Common myeloid progenitor, CD34-positive (primary cell): ENCODE data around the gene COL8A1. TPM values are rescaled to one million over a fixed set of nuclear protein-coding genes. Genes with fewer than 3 reads are reported as not detected.
"Not testable (repeated sequence)": the region's sequence is repeated elsewhere in the genome, so short reads cannot be mapped to it uniquely, and the experiment has no call there.

Experiments
- CTCF ChIA-PET: fragments of 350-600 bp; sonication (Branson Sonifier 250); formaldehyde crosslinking; loops from one replicate; lab custom pipeline; 2021; ENCODE audit warnings: antibody characterized with exemption; lab: Charles Lee
- POLR2A ChIA-PET: fragments of 350-600 bp; sonication (Branson Sonifier 250); formaldehyde crosslinking; loops from one replicate; lab custom pipeline; 2021; ENCODE audit warnings: antibody characterized with exemption; lab: Charles Lee
- DNase-seq, 3 donors: peaks; one replicate each; pipeline versions ENCODE4 v3.0.0 to v3.0.0-alpha.2; 2013
- H3K27ac ChIP-seq, 2 experiments: 1 replicate in 1 of 2; 2 replicates in 1 of 2; pipeline ENCODE4 v1.7.0; 2013; ENCODE audit warnings: inconsistent platforms in 2 of 2, low read length in 2 of 2, mild to moderate bottlenecking in 2 of 2, low read depth in 1 of 2, moderate library complexity in 1 of 2; ENCODE audit not compliant: severe bottlenecking in 2 of 2, insufficient read depth in 1 of 2, poor library complexity in 1 of 2
- H3K27me3 ChIP-seq, 5 experiments: replicated peaks in 2 of 5; 1 replicate in 3 of 5; 2 replicates in 2 of 5; pipeline versions ENCODE4 v1.6.1 to v1.7.0; 2013; ENCODE audit warnings: low read length in 4 of 5, mild to moderate bottlenecking in 2 of 5, moderate library complexity in 2 of 5, inconsistent platforms in 1 of 5; ENCODE audit not compliant: insufficient read depth in 5 of 5, control insufficient read depth in 4 of 5
- H3K36me3 ChIP-seq, 4 experiments: 1 replicate in 2 of 4; 2 replicates in 2 of 4; pipeline versions ENCODE4 v1.6.1 to v1.7.0; 2013; ENCODE audit warnings: low read length in 3 of 4, control low read depth in 1 of 4, mild to moderate bottlenecking in 1 of 4; ENCODE audit not compliant: control insufficient read depth in 4 of 4, insufficient read depth in 4 of 4
- H3K4me1 ChIP-seq, 4 experiments: 1 replicate in 3 of 4; 2 replicates in 1 of 4; pipeline versions ENCODE4 v1.6.1 to v1.7.1; 2013; ENCODE audit warnings: low read length in 3 of 4, mild to moderate bottlenecking in 3 of 4, control low read depth in 1 of 4, inconsistent platforms in 1 of 4, moderate library complexity in 1 of 4; ENCODE audit not compliant: control insufficient read depth in 4 of 4, insufficient read depth in 4 of 4; ENCODE audit errors: control extremely low read depth in 1 of 4
- H3K4me3 ChIP-seq, 7 experiments: 1 replicate in 4 of 7; 2 replicates in 3 of 7; pipeline versions ENCODE4 v1.5.1 to v1.7.0; 2013; ENCODE audit warnings: mild to moderate bottlenecking in 7 of 7, low read length in 6 of 7, moderate library complexity in 6 of 7, inconsistent platforms in 2 of 7, low read depth in 2 of 7, control low read depth in 1 of 7; ENCODE audit not compliant: insufficient read depth in 4 of 7, control insufficient read depth in 1 of 7; ENCODE audit errors: extremely low read depth in 1 of 7
- H3K9me3 ChIP-seq, 5 experiments: 1 replicate in 4 of 5; 2 replicates in 1 of 5; pipeline versions ENCODE4 v1.6.1 to v1.7.1; 2013; ENCODE audit warnings: low read length in 4 of 5, mild to moderate bottlenecking in 2 of 5, inconsistent platforms in 1 of 5, low read depth in 1 of 5, moderate library complexity in 1 of 5; ENCODE audit not compliant: control insufficient read depth in 4 of 5, insufficient read depth in 2 of 5; ENCODE audit errors: control extremely low read depth in 1 of 5
- WGBS: methylation state at CpG from one replicate; pipeline ENCODE4 v1.1.5; 2013; ENCODE audit not compliant: insufficient coverage; 5-methylcytosine and 5-hydroxymethylcytosine counted together
- polyA plus RNA-seq: library from polyadenylated mRNA; unstranded; fragments of 120-200 nt; gene quantifications from one replicate; pipeline ENCODE4 v1.2.1, GENCODE V29; 2013

COL8A1 gene
- not detected for polyA plus RNA-seq

DNA sequence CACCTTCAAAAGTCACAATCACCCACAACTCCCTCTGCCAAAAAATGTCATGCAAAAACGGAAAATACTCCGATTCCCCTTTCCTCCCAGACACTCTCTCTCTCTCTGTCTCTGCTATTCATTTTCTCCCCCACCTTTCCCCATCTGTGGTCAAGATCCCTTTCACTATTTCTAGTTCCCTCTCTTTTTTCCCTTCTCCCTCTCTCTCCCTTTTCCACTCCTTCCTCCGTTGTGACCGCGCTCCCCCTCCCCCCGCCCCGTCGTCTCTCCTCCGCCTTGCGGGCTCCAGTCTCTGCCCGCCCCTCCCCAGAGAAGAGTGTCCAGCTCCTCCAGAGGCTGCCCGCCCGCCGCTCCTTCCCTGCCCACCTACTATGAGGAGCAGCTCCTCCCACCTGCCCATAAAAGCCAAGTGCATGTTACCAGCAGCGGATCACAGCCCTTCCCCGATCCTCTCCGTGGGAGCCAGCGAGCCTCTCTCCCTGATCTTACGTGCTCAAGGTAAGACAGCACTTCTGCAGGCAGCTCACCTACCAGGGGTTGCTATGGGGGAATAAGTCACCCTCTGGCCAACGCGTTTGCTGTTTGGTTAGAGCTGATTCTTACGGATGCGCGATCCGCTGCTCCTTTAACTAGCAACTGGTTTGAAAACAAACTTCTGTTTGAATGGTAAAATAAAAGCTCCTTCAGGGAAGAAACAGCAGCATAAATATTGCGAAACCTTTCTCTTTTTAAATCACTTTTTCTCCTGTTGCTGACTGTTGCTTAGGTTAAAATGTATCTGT lies at the start of gene COL8A1:
COL8A1 (plus strand) TSS at position 428 of the 782 bp plus-strand sequence. CDS start 152,089 bp downstream, outside the sequence.
- no peaks in the 10 kb centered on the region for H3K36me3 ChIP-seq
- no peak within 1 kb of the TSS for H3K27ac ChIP-seq
- DNase-seq: peak in 2 of 3 donors; percentile 14 to 15
- WGBS: 2% methylated on average over 18 of the region's 26 CpGs
- ChIA-PET CTCF (interaction anchor here (0.7 to 1.0 kb wide), 2 partner anchors 27 to 120 kb away, joined by 3 to 4 read pairs; no protein-coding TSS in a partner anchor), POLR2A (no interaction called here)
- H3K4me1 ChIP-seq: peaks cover 7 to 14% (median 7%) of the 10 kb centered on the region in 4 experiments
- H3K27me3 ChIP-seq: peaks cover 20 to 87% (median 45%) of the 10 kb centered on the region in 5 experiments
- H3K9me3 ChIP-seq: peaks cover 0 to 1% (median 0%) of the 10 kb centered on the region in 5 experiments
- peak within 1 kb of the TSS in 6 of 7 experiments; percentile 6 to 49 (median 44) for H3K4me3 ChIP-seq

DNA sequence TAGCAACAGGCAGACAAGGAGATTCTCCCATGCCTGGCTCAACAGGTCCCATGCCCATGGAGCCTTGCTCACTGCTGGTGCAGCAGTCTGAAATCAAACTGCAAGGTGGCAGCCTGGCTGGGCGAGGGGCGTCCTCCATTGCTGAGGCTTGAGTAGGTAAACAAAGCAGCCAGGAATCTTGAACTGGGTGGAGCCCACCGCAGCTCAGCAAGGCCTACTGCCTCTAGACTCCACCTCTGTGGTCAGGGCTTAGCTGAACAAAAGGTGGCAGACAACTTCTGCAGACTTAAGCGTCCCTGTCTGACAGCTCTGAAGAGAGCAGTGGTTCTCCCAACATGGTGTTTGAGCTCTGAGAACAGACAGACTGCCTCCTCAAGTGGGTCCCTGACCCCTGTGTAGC lies 49.2 kb upstream of the COL8A1 start:
- POLR2A ChIA-PET, H3K27ac ChIP-seq, H3K4me1 ChIP-seq, H3K4me3 ChIP-seq, H3K36me3 ChIP-seq, H3K9me3 ChIP-seq, CTCF ChIA-PET, H3K27me3 ChIP-seq, DNase-seq: not testable (repeated sequence)
- WGBS: 65% methylated on average over 4 of the region's 4 CpGs

DNA sequence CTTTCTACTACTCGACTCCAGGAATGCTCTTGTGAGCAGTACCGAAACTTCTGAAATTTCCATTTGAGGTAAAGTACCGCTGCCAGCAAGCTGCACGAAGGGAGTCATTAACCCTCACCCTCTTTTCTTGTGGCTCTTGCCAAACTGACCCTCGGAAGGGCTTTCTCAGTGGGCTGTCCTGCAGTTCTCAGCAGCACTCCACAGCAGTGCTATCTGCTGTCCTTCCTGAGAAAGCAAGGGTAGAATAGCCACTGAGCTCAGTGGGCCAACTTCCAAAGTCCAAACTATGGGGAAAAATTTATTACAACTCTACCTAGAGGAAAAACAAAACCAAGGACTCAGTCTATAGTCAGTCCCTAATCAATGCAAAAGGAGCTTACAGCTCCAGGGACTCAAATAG lies 38.5 kb upstream of the COL8A1 start:
- ChIA-PET POLR2A (no interaction called here), CTCF (no interaction called here)
- Histone ChIP-seq H3K27me3 (no peaks in the 10 kb centered on the region), H3K4me1 (no peaks in the 10 kb centered on the region), H3K9me3 (no peaks in the 10 kb centered on the region), H3K36me3 (no peaks in the 10 kb centered on the region), H3K4me3 (no peak overlapping the region), H3K27ac (no peak overlapping the region)
- no peak for DNase-seq
- WGBS: 97% methylated on average over 4 of the region's 5 CpGs

- Histone ChIP-seq H3K27me3 (no peaks in the 10 kb centered on the region), H3K9me3 (no peaks in the 10 kb centered on the region), H3K27ac (no peak overlapping the region), H3K36me3 (no peaks in the 10 kb centered on the region), H3K4me1 (no peaks in the 10 kb centered on the region), H3K4me3 (no peak overlapping the region)
- no peak for DNase-seq
- WGBS: 100% methylated on average over 1 of the region's 1 CpG
- ChIA-PET CTCF (no interaction called here), POLR2A (no interaction called here)
These were observed 36.9 kb upstream of the COL8A1 start for GRCh38 chr3:99601515-99601914.

- ChIA-PET POLR2A (no interaction called here), CTCF (no interaction called here)
- no peaks in the 10 kb centered on the region for H3K36me3 ChIP-seq
- no peaks in the 10 kb centered on the region for H3K4me1 ChIP-seq
- 81% methylated on average over 3 of the region's 3 CpGs for WGBS
- no peak overlapping the region for H3K27ac ChIP-seq
- no peak overlapping the region for H3K4me3 ChIP-seq
- no peaks in the 10 kb centered on the region for H3K27me3 ChIP-seq
- no peaks in the 10 kb centered on the region for H3K9me3 ChIP-seq
- no peak for DNase-seq
These were observed 36.2 kb upstream of the COL8A1 start for GRCh38 chr3:99602183-99602582.

DNA sequence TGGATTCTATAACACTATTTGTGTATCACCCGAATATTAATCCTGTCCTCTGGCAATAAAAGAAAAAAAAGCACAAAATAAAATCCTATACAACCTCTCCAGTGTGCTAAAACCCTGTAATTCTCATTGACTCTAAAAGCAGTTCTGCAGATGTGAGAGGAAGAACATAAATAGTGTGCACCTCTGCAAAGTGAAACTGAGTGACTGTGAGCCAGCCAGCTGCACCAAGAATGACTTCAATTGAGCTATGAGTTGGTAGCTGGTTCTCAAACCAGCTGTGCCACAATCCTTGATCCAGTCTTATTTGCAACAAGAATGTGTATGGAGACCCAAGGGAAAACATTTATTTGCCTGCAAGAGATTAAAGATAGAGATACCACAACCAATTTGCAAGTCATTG lies 31.2 kb upstream of the COL8A1 start:
- no peak for DNase-seq
- no peaks in the 10 kb centered on the region for H3K36me3 ChIP-seq
- ChIA-PET POLR2A (no interaction called here), CTCF (no interaction called here)
- H3K27ac ChIP-seq: no peak overlapping the region
- no CpG with 5 or more reads among the region's 1 CpG for WGBS
- H3K9me3 ChIP-seq: no peaks in the 10 kb centered on the region
- H3K27me3 ChIP-seq: no peaks in the 10 kb centered on the region
- H3K4me1 ChIP-seq: no peaks in the 10 kb centered on the region
- no peak overlapping the region for H3K4me3 ChIP-seq

DNA sequence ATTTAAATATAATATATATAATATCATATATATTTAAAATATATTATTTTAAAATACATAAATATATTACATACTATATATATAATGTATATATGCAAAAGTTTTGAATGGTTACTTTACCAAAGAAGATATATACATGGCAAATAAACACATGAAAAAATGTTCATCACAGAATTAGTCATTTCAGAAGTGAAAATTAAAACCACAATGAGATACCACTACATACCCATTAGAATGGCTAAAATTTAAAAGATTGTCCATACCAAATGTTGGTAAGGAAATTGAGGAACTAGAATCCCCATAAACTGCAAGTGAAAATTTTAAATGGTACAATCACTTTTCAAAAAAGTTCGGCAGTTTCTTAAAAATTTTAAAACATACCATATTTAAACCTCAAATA lies 23.6 kb upstream of the COL8A1 start:
- Histone ChIP-seq H3K4me3 (no peak overlapping the region), H3K4me1 (no peaks in the 10 kb centered on the region), H3K9me3 (no peaks in the 10 kb centered on the region), H3K36me3 (no peaks in the 10 kb centered on the region), H3K27ac (no peak overlapping the region), H3K27me3 (peaks cover 0 to 1% (median 0%) of the 10 kb centered on the region in 5 experiments)
- no peak for DNase-seq
- ChIA-PET POLR2A (no interaction called here), CTCF (no interaction called here)
- no CpG with 5 or more reads among the region's 1 CpG for WGBS
